Kidney (tissue), 14 donors: Measurements from ENCODE around the gene FRMD4A. TPM values are rescaled to one million over a fixed set of nuclear protein-coding genes. Genes with fewer than 3 reads are reported as not detected.

Source experiments
- DNase-seq, 5 donors: peaks; one replicate each; pipeline ENCODE4 v3.0.0-alpha.2; 2013 to 2020
- FAIRE-seq: peaks from 2 replicates; lab custom pipeline; 2012; peaks lifted over from hg19 to GRCh38; lab: Jason Lieb, UNC
- H3K27ac ChIP-seq, 2 donors: one replicate each; pipeline ENCODE4 v1.7.0; 2013; ENCODE audit warnings: low read depth in 2 of 2, low read length in 2 of 2, inconsistent platforms in 1 of 2
- H3K27me3 ChIP-seq: one replicate; pipeline ENCODE4 v1.7.1; 2013; ENCODE audit warnings: low read length, inconsistent platforms; ENCODE audit not compliant: control insufficient read depth, insufficient read depth
- H3K36me3 ChIP-seq, 3 donors: one replicate each; pipeline versions ENCODE4 v1.7.0 to v1.7.1; 2013; ENCODE audit warnings: low read length in 3 of 3, control low read depth in 1 of 3, inconsistent platforms in 1 of 3; ENCODE audit not compliant: insufficient read depth in 3 of 3, control insufficient read depth in 2 of 3
- H3K4me1 ChIP-seq, 3 donors: one replicate each; pipeline versions ENCODE4 v1.7.0 to v1.7.1; 2013; ENCODE audit warnings: low read length in 3 of 3, inconsistent platforms in 1 of 3, low read depth in 1 of 3; ENCODE audit not compliant: control insufficient read depth in 2 of 3, insufficient read depth in 2 of 3
- H3K4me3 ChIP-seq, 3 donors: one replicate each; pipeline versions ENCODE4 v1.7.0 to v1.8.1; 2013; ENCODE audit warnings: low read length in 3 of 3, control low read depth in 1 of 3, inconsistent platforms in 1 of 3
- H3K9ac ChIP-seq, 3 donors: one replicate each; pipeline versions ENCODE4 v1.7.0 to v1.7.1; 2013; ENCODE audit warnings: low read length in 3 of 3, control low read depth in 1 of 3, inconsistent platforms in 1 of 3
- H3K9me3 ChIP-seq, 3 donors: one replicate each; pipeline versions ENCODE4 v1.7.0 to v1.7.1; 2013; ENCODE audit warnings: low read length in 3 of 3, control low read depth in 1 of 3, inconsistent platforms in 1 of 3; ENCODE audit not compliant: control insufficient read depth in 2 of 3, insufficient read depth in 1 of 3
- intact Hi-C: fragments of 100-400 bp; cut with DNase I; formaldehyde crosslinking; loops from one replicate; pipeline ENCODE4 v1.11.1; 2022
- polyA plus RNA-seq: library from polyadenylated mRNA; stranded (reverse); fragments of 350-450 nt; fragmentation: Illumina TruSeq; extraction: RNeasy Lipid Tissue Mini Kit (QIAGEN cat#74804); gene quantifications from one replicate; pipeline ENCODE4 v1.2.3, GENCODE V29; 2014; ENCODE audit warnings: low read depth, low replicate concordance; ENCODE audit not compliant: insufficient read depth
- total RNA-seq: library from RNA; stranded (reverse); fragmentation: NEBNext Ultra II Directional; extraction: Animal tissue kit (Norgen Biotek cat#: 25700); gene quantifications from one replicate; pipeline ENCODE4 v1.2.1, GENCODE V29; 2021
- TF ChIP-seq, protein P1 (sequence below): IDR thresholded peaks from 3 replicates; pipeline ENCODE4 v1.5.1; 2012; ENCODE audit warnings: mild to moderate bottlenecking, moderate library complexity, borderline replicate concordance; ENCODE audit not compliant: insufficient read depth; ENCODE audit errors: extremely low read depth
- donor health status: control.
- donor health status: control.
- donor health status: control.
- donor health status: control.
- donor health status: control.
- donor health status: DM: yes; HTN: yes; CAD: no.
- donor health status: Normal renal cell carcinoma (clear cell type).

FRMD4A gene
- total and polyA plus RNA-seq, 2 donors from 2014 or later: 16.0 to 68.2 TPM

GRCh38 chr10:14370894-14371293 is 40.2 kb upstream of the FRMD4A start:
- FAIRE-seq (no peak), DNase-seq (no peak)
- no peak overlapping the region for H3K27ac ChIP-seq
- TF ChIP-seq, protein P1, sequence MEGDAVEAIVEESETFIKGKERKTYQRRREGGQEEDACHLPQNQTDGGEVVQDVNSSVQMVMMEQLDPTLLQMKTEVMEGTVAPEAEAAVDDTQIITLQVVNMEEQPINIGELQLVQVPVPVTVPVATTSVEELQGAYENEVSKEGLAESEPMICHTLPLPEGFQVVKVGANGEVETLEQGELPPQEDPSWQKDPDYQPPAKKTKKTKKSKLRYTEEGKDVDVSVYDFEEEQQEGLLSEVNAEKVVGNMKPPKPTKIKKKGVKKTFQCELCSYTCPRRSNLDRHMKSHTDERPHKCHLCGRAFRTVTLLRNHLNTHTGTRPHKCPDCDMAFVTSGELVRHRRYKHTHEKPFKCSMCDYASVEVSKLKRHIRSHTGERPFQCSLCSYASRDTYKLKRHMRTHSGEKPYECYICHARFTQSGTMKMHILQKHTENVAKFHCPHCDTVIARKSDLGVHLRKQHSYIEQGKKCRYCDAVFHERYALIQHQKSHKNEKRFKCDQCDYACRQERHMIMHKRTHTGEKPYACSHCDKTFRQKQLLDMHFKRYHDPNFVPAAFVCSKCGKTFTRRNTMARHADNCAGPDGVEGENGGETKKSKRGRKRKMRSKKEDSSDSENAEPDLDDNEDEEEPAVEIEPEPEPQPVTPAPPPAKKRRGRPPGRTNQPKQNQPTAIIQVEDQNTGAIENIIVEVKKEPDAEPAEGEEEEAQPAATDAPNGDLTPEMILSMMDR: no peak
- no peaks in the 10 kb centered on the region for H3K4me1 ChIP-seq
- H3K9me3 ChIP-seq: no peaks in the 10 kb centered on the region
- no peak overlapping the region for H3K4me3 ChIP-seq
- no peaks in the 10 kb centered on the region for H3K27me3 ChIP-seq
- intact Hi-C loops: no loop called here
- no peak overlapping the region for H3K9ac ChIP-seq
- H3K36me3 ChIP-seq: no peaks in the 10 kb centered on the region

GRCh38 chr10:14369906-14370305 is 39.2 kb upstream of the FRMD4A start:
- Histone ChIP-seq H3K4me1 (no peaks in the 10 kb centered on the region), H3K27me3 (no peaks in the 10 kb centered on the region), H3K36me3 (no peaks in the 10 kb centered on the region), H3K4me3 (peak overlapping the region in 1 of 3 donors; percentile 1), H3K9me3 (no peaks in the 10 kb centered on the region), H3K9ac (no peak overlapping the region), H3K27ac (no peak overlapping the region)
- DNase-seq (no peak), FAIRE-seq (no peak)
- TF ChIP-seq, protein P1: no peak
- intact Hi-C loops: no loop called here

DNA sequence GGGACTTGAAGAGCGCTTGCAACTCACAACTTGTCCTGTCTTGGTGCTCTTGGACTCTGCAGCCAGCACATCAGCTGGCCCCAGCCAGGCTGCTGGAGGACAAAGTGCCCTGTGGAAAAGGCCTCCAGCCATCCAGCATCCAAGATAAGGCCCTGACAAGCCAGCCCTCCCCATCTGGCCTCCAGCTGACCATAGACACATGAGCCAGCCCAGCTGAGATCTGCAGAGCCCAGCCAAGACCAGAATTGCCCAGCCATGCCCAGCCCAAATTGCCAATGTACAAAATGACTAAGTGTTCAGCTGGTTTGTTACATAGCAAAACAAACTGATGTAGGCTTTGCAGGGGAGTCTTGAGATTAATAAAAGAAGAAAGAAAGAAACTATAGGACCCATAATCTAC is 36.0 kb upstream of the FRMD4A start:
- Histone ChIP-seq H3K27ac (no peak overlapping the region), H3K9ac (no peak overlapping the region), H3K4me3 (no peak overlapping the region), H3K27me3 (no peaks in the 10 kb centered on the region), H3K4me1 (no peaks in the 10 kb centered on the region), H3K9me3 (no peaks in the 10 kb centered on the region), H3K36me3 (no peaks in the 10 kb centered on the region)
- FAIRE-seq: no peak
- TF ChIP-seq, protein P1: no peak
- no peak for DNase-seq
- intact Hi-C loops: no loop called here

DNA sequence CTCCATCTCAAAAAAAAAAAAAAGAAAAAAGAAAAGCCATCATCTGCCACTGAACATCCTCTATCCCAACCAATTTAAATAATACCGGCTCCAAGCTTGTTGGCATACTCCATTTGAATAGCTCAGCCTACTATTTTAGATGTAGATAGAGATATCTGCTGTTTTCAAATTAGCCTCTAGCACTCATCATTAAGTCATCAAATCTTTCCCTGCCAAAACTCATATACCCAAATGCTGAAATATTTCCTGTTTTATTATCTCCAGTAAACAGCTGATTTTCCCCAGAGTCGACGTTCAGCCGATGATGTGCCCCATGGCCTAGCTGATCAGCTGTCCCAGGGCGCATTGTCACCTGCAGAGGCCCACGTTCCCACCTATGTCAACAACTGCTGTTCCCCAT is 34.5 kb upstream of the FRMD4A start:
- intact Hi-C loops: no loop called here
- Histone ChIP-seq H3K4me1 (no peaks in the 10 kb centered on the region), H3K36me3 (no peaks in the 10 kb centered on the region), H3K4me3 (no peak overlapping the region), H3K27ac (no peak overlapping the region), H3K27me3 (no peaks in the 10 kb centered on the region), H3K9me3 (no peaks in the 10 kb centered on the region), H3K9ac (no peak overlapping the region)
- no peak for FAIRE-seq
- TF ChIP-seq, protein P1: no peak
- DNase-seq: no peak
